Epithelial cell of proximal tubule (primary cell): ENCODE data around the gene RANBP10. TPM values are rescaled to one million over a fixed set of nuclear protein-coding genes. Genes with fewer than 3 reads are reported as not detected.

Source experiments
- DNase-seq: peaks from one replicate; pipeline ENCODE4 v3.0.0-alpha.2; 2011; ENCODE audit warnings: low read depth
- H3K4me3 ChIP-seq: 2 replicates; pipeline ENCODE4 v1.5.1; 2011; ENCODE audit warnings: low read depth, mild to moderate bottlenecking, low read length
- CTCF ChIP-seq: conservative IDR thresholded peaks from 2 replicates; pipeline ENCODE4 v1.5.1; 2012; ENCODE audit warnings: low read depth, mild to moderate bottlenecking, low read length
- total RNA-seq: library from RNA; depleted of rRNA; stranded (reverse); fragments of >200 nt; gene quantifications from 2 replicates; pipeline ENCODE4 v1.2.3, GENCODE V29; 2015

Gene RANBP10
- total RNA-seq, 1 donor from 2014 or later = 4.0 TPM

GRCh38 chr16:67679935-67680897 is 126.1 kb downstream of the RANBP10 start:
- DNase-seq = no peak
- no peak for TF ChIP-seq CTCF
- no peak overlapping the region for H3K4me3 ChIP-seq

GRCh38 chr16:67678354-67679023 is 127.9 kb downstream of the RANBP10 start:
- TF ChIP-seq CTCF = no peak
- DNase-seq = no peak
- H3K4me3 ChIP-seq = no peak overlapping the region

- no peak for TF ChIP-seq CTCF
- H3K4me3 ChIP-seq = no peak overlapping the region
- DNase-seq = no peak
Observed at GRCh38 chr16:67677712-67678111, 128.6 kb downstream of the RANBP10 start.

GRCh38 chr16:67676939-67677338 is 129.4 kb downstream of the RANBP10 start:
- H3K4me3 ChIP-seq = no peak overlapping the region
- no peak for DNase-seq
- TF ChIP-seq CTCF = no peak

GRCh38 chr16:67676516-67676915 is 129.8 kb downstream of the RANBP10 start:
- TF ChIP-seq CTCF = no peak
- no peak overlapping the region for H3K4me3 ChIP-seq
- no peak for DNase-seq

GRCh38 chr16:67675999-67676398 is 130.4 kb downstream of the RANBP10 start:
- H3K4me3 ChIP-seq = no peak overlapping the region
- no peak for DNase-seq
- no peak for TF ChIP-seq CTCF
